Activated CD8-positive, alpha-beta T cell treated with anti-CD3 and anti-CD28 coated beads for 36 hours (primary cell): ENCODE results near the gene ABCG4. TPM values are rescaled to one million over a fixed set of nuclear protein-coding genes. Genes with fewer than 3 reads are reported as not detected.

Experiments
- ATAC-seq: fragments of 200-7000 bp; cut with Tn5 transposase; one replicate; pipeline ENCODE4 v1.10.0; 2021; ENCODE audit warnings: mild to moderate bottlenecking, moderate library complexity
- CTCF ChIA-PET: fragments of 350-600 bp; sonication (Branson Sonifier 250); formaldehyde crosslinking; loops from one replicate; lab custom pipeline; 2021; ENCODE audit warnings: antibody characterized with exemption; lab: Charles Lee
- POLR2A ChIA-PET: fragments of 350-600 bp; sonication (Branson Sonifier 250); formaldehyde crosslinking; loops from one replicate; lab custom pipeline; 2021; ENCODE audit warnings: antibody characterized with exemption; lab: Charles Lee
- DNase-seq: peaks from one replicate; pipeline ENCODE4 v3.0.0-alpha.2; 2020
- H3K27ac Mint-ChIP-seq: one replicate; pipeline ENCODE4 v1.8.0; 2021; ENCODE audit warnings: mild to moderate bottlenecking, mixed read lengths
- H3K27me3 Mint-ChIP-seq: one replicate; pipeline ENCODE4 v1.8.0; 2021; ENCODE audit warnings: mixed read lengths
- H3K36me3 Mint-ChIP-seq: one replicate; pipeline ENCODE4 v1.8.0; 2021; ENCODE audit warnings: low read depth, mixed read lengths
- H3K4me1 Mint-ChIP-seq: one replicate; pipeline ENCODE4 v1.8.0; 2021; ENCODE audit warnings: low read depth, mixed read lengths
- H3K4me3 Mint-ChIP-seq: one replicate; pipeline ENCODE4 v1.8.0; 2021; ENCODE audit warnings: mild to moderate bottlenecking, moderate library complexity, mixed read lengths
- H3K9me3 Mint-ChIP-seq: one replicate; pipeline ENCODE4 v1.8.0; 2021; ENCODE audit warnings: mixed read lengths
- CTCF ChIP-seq: fragments of 200-600 bp; IDR thresholded peaks from one replicate; pipeline ENCODE4 v1.8.0; 2022; ENCODE audit warnings: antibody characterized with exemption, mild to moderate bottlenecking
- intact Hi-C: fragments of 100-400 bp; cut with micrococcal nuclease; formaldehyde crosslinking; loops from one replicate; pipeline ENCODE4 v1.10.0; 2022
- total RNA-seq, 2 experiments: library from RNA; stranded (reverse); gene quantifications; one replicate each; pipeline ENCODE4 v1.2.3, GENCODE V29; 2021

Gene ABCG4
- total RNA-seq, 2 experiments from 2014 or later, result not detected

- DNase-seq (no peak), ATAC-seq (no peak)
- POLR2A ChIA-PET, result interaction anchor here (1.2 kb wide), 1 partner anchor 13 kb away, joined by 3 read pairs; no protein-coding TSS in a partner anchor
- no peak for TF ChIP-seq CTCF
- no peak overlapping the region for H3K27ac Mint-ChIP-seq
- H3K27me3 Mint-ChIP-seq, result peaks cover 5% of the 10 kb centered on the region
- H3K9me3 Mint-ChIP-seq, result no peaks in the 10 kb centered on the region
- intact Hi-C loops, result no loop called here
- H3K36me3 Mint-ChIP-seq, result no peaks in the 10 kb centered on the region
- no peak overlapping the region for H3K4me3 Mint-ChIP-seq
- CTCF ChIA-PET, result interaction anchor here (0.9 to 1.2 kb wide), 2 partner anchors 20 to 199 kb away, joined by 3 to 4 read pairs; no protein-coding TSS in a partner anchor
- H3K4me1 Mint-ChIP-seq, result no peaks in the 10 kb centered on the region
Observed at GRCh38 chr11:119157063-119157462, 8.2 kb downstream of the ABCG4 start.

GRCh38 chr11:119158467-119158866, 9.6 kb downstream of the ABCG4 start:
- ChIA-PET CTCF (no interaction called here), POLR2A (no interaction called here)
- peaks cover 5% of the 10 kb centered on the region for H3K27me3 Mint-ChIP-seq
- H3K4me3 Mint-ChIP-seq, result no peak overlapping the region
- H3K27ac Mint-ChIP-seq, result no peak overlapping the region
- H3K36me3 Mint-ChIP-seq, result no peaks in the 10 kb centered on the region
- H3K4me1 Mint-ChIP-seq, result no peaks in the 10 kb centered on the region
- no peak for ATAC-seq
- no peak for TF ChIP-seq CTCF
- intact Hi-C loops, result no loop called here
- no peak for DNase-seq
- no peaks in the 10 kb centered on the region for H3K9me3 Mint-ChIP-seq

- DNase-seq (no peak), ATAC-seq (no peak)
- no peaks in the 10 kb centered on the region for H3K4me1 Mint-ChIP-seq
- intact Hi-C loops, result no loop called here
- H3K36me3 Mint-ChIP-seq, result no peaks in the 10 kb centered on the region
- ChIA-PET CTCF (interaction anchor here (1.1 to 1.6 kb wide), 3 partner anchors 9 to 37 kb away, joined by 3 to 5 read pairs (median 4); partner anchors contain the start of gene NLRX1), POLR2A (interaction anchor here (1.0 to 1.2 kb wide), 3 partner anchors 9 to 100 kb away, joined by 3 to 5 read pairs (median 3); no protein-coding TSS in a partner anchor)
- H3K27me3 Mint-ChIP-seq, result peaks cover 2% of the 10 kb centered on the region
- H3K9me3 Mint-ChIP-seq, result no peaks in the 10 kb centered on the region
- TF ChIP-seq CTCF, result no peak
- no peak overlapping the region for H3K4me3 Mint-ChIP-seq
- no peak overlapping the region for H3K27ac Mint-ChIP-seq
Observed at GRCh38 chr11:119160151-119160550, 11.3 kb downstream of the ABCG4 start.

GRCh38 chr11:119161871-119162270, 13.0 kb downstream of the ABCG4 start:
- intact Hi-C loops, result no loop called here
- no peak overlapping the region for H3K27ac Mint-ChIP-seq
- CTCF ChIA-PET, result no interaction called here

More at GRCh38 chr11:119161871-119162270, 13.0 kb downstream of the ABCG4 start:
- ATAC-seq (no peak), DNase-seq (no peak)
- no peaks in the 10 kb centered on the region for H3K9me3 Mint-ChIP-seq
- no peak overlapping the region for H3K4me3 Mint-ChIP-seq
- H3K36me3 Mint-ChIP-seq, result no peaks in the 10 kb centered on the region
- POLR2A ChIA-PET, result no interaction called here
- H3K27me3 Mint-ChIP-seq, result no peaks in the 10 kb centered on the region
- no peak for TF ChIP-seq CTCF
- no peaks in the 10 kb centered on the region for H3K4me1 Mint-ChIP-seq
